Neural progenitor cell (in vitro differentiated cells): Measurements from ENCODE around the gene CD4.

ENCODE experiments used
- CTCF ChIP-seq: fragments of 200-600 bp; sonication (generic); IDR thresholded peaks from 2 replicates; pipeline ENCODE4 v1.5.1; 2017; ENCODE audit warnings: antibody characterized with exemption, mild to moderate bottlenecking
- EZH2 ChIP-seq: fragments of 200-600 bp; sonication (generic); IDR thresholded peaks from 2 replicates; pipeline ENCODE4 v1.6.1; 2017; ENCODE audit warnings: antibody characterized with exemption, mild to moderate bottlenecking, moderate library complexity

- TF ChIP-seq CTCF = no peak
- no peak for TF ChIP-seq EZH2
Measured at GRCh38 chr12:6833189-6833890, 44.0 kb downstream of the CD4 start.
